Gastrocnemius medialis (tissue), 4 donors: Measurements from ENCODE around the gene IFNA1. TPM values are rescaled to one million over a fixed set of nuclear protein-coding genes. Genes with fewer than 3 reads are reported as not detected.
A peak's percentile ranks its signal among the peaks of the same experiment; 100 is the strongest.

ENCODE experiments used
- ATAC-seq, 2 donors: fragments of 150-250 bp; one replicate each; pipeline ENCODE4 v1.9.1; 2016
- DNase-seq, 2 donors: peaks; one replicate each; pipeline ENCODE4 v3.0.0-alpha.2; 2019
- H3K27ac ChIP-seq, 4 donors: fragments of 200-600 bp; sonication (generic); 1 replicate in 1 of 4; 2 replicates in 3 of 4; pipeline ENCODE4 v1.5.1; 2016 to 2018; ENCODE audit warnings: mild to moderate bottlenecking in 2 of 4, moderate library complexity in 1 of 4
- H3K27me3 ChIP-seq, 3 donors: fragments of 200-600 bp; sonication (generic) in 2 of 3; 1 replicate in 1 of 3; 2 replicates in 2 of 3; pipeline versions ENCODE4 v1.5.1 to v1.6.0; 2016 to 2019; ENCODE audit warnings: mild to moderate bottlenecking in 1 of 3, moderate library complexity in 1 of 3
- H3K36me3 ChIP-seq, 2 donors: fragments of 200-600 bp; sonication (generic) in 1 of 2; one replicate each; pipeline ENCODE4 v1.5.1; 2017 to 2018
- H3K4me1 ChIP-seq, 2 donors: fragments of 200-600 bp; sonication (generic) in 1 of 2; one replicate each; pipeline ENCODE4 v1.5.1; 2016 to 2017; ENCODE audit warnings: mild to moderate bottlenecking in 2 of 2
- H3K4me3 ChIP-seq, 4 donors: fragments of 200-600 bp; sonication (generic) in 3 of 4; 1 replicate in 1 of 4; 2 replicates in 3 of 4; pipeline ENCODE4 v1.5.1; 2016 to 2019; ENCODE audit warnings: mild to moderate bottlenecking in 2 of 4
- H3K9me3 ChIP-seq, 3 donors: fragments of 200-600 bp; sonication (generic) in 2 of 3; 1 replicate in 1 of 3; 2 replicates in 2 of 3; pipeline ENCODE4 v1.5.1; 2016 to 2019
- CTCF ChIP-seq, 5 experiments: fragments of 450-650 bp in 3 of 5; fragments of 200-600 bp in 2 of 5; sonication (generic) in 2 of 5; IDR thresholded peaks in 4 of 5; conservative IDR thresholded peaks in 1 of 5; 1 replicate in 4 of 5; 2 replicates in 1 of 5; pipeline ENCODE4 v1.5.1; 2016 to 2019; ENCODE audit warnings: antibody characterized with exemption in 5 of 5, mild to moderate bottlenecking in 3 of 5, moderate library complexity in 3 of 5
- POLR2A ChIP-seq, 2 donors: fragments of 450-650 bp; IDR thresholded peaks; one replicate each; pipeline ENCODE4 v1.6.1; 2017; ENCODE audit warnings: antibody characterized with exemption in 2 of 2, mild to moderate bottlenecking in 2 of 2, moderate library complexity in 2 of 2
- in situ Hi-C, 4 donors: fragments of 200-750 bp; cut with MboI; loops; one replicate each; pipeline versions ENCODE4 v1.15.0 to v1.8.0; 2017; ENCODE audit warnings: low sequenced_read_pairs in 4 of 4
- intact Hi-C: fragments of 100-400 bp; cut with DNase I; formaldehyde crosslinking; loops from one replicate; pipeline ENCODE4 v1.15.1; 2023; ENCODE audit warnings: low total_unique reads
- total RNA-seq, 4 donors: library from RNA; depleted of rRNA; stranded (reverse); fragments of >200 nt; gene quantifications; one replicate each; pipeline versions ENCODE4 v1.1.0 to v1.2.3, GENCODE V29; 2016

IFNA1 gene
- not detected for total RNA-seq

DNA sequence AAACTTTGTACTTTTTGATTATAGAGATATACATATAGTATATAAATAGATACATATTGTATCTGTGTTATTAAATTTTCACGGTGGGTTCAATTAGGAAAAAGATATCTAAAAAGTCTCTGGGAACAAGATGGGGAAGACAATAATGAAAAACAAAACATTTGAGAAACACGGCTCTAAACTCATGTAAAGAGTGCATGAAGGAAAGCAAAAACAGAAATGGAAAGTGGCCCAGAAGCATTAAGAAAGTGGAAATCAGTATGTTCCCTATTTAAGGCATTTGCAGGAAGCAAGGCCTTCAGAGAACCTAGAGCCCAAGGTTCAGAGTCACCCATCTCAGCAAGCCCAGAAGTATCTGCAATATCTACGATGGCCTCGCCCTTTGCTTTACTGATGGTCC is at the start of gene IFNA1:
Gene IFNA1 (plus strand): TSS at position 301 of the 400 bp plus-strand sequence. CDS start 69 bp downstream, at position 370.
- Histone ChIP-seq H3K4me3 (no peak within 1 kb of the TSS), H3K9me3 (no peaks in the 10 kb centered on the region), H3K4me1 (no peaks in the 10 kb centered on the region), H3K36me3 (no peaks in the 10 kb centered on the region), H3K27ac (no peak within 1 kb of the TSS), H3K27me3 (peaks cover 0 to 2% (median 0%) of the 10 kb centered on the region in 3 donors)
- no peak for TF ChIP-seq CTCF (IDR thresholded peaks at IDR 0.05 in 4 of 5, conservative IDR thresholded peaks at IDR 0.05 in 1 of 5)
- TF ChIP-seq POLR2A (IDR thresholded peaks at IDR 0.05), result no peak
- DNase-seq, result no peak
- no peak for ATAC-seq
- intact Hi-C loops, result no loop called here
- in situ Hi-C loops, result no loop called here

- Histone ChIP-seq H3K4me1 (no peaks in the 10 kb centered on the region), H3K4me3 (no peak overlapping the region), H3K27me3 (peaks cover 4 to 6% (median 5%) of the 10 kb centered on the region in 3 donors), H3K9me3 (no peaks in the 10 kb centered on the region), H3K36me3 (no peaks in the 10 kb centered on the region), H3K27ac (no peak overlapping the region)
- TF ChIP-seq CTCF (IDR thresholded peaks at IDR 0.05 in 4 of 5, conservative IDR thresholded peaks at IDR 0.05 in 1 of 5), result peak in 1 of 5 experiments; percentile 16
- TF ChIP-seq POLR2A (IDR thresholded peaks at IDR 0.05), result no peak
- intact Hi-C loops (no loop called here), in situ Hi-C loops (loop anchor here in 3 of 4 donors (5.0 to 10.0 kb wide), 3 partner anchors 65 to 70 kb away; no protein-coding TSS in a partner anchor)
- DNase-seq (no peak), ATAC-seq (no peak)
Observed at GRCh38 chr9:21392270-21392669, 48.0 kb upstream of the IFNA1 start.

DNA sequence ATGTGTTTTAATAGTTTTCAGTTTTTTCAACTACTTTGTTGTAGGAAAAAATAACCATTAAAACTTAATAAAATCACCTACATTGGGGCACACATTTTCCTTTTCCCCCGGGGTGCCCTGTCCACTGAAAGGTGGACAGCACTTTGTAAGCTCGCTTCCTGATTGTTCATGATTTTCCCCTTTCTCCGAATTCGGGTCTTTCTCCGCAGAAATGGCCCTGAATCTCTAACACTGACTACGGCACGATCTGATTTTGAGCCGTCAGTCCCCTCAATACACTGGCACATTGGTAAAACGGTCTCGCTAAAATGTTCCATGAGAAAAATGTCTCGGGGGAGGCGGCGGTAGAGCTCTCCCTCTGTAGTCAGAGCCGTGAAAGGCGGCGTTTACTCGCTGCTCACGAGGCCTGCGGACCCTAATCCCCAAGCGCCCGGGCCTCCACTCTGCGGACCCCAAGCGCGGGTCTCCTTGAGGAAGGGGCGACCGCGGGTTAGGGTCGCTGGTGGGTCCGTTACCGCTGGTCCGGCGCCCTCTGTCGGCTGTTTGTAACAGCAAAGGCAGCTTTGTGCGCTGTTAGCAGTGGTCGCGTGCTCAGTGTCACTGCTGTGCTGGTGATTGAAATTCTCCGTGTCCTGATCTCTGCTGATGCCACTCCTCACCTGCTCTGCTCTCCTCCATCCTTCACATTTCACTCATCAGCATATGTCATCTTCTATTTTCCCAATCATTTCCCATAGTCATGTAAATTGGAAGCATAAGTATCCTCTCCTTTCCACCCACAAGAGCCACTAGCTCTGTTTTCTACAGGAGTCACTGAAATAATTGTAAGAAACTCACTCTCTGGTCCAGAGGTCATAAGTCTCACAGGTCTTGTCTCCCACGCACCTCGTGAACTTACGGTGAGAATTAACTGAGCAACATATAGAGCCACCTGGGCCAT is 44.2 kb upstream of the IFNA1 start:
- H3K4me1 ChIP-seq, result no peaks in the 10 kb centered on the region
- ATAC-seq (peak; percentile 39 to 70), DNase-seq (no peak)
- in situ Hi-C loops (loop anchor here in 2 of 4 donors (5.0 to 10.0 kb wide), 2 partner anchors 69 to 71 kb away; no protein-coding TSS in a partner anchor), intact Hi-C loops (loop anchor here (1.0 kb wide), 1 partner anchor 70 kb away; no protein-coding TSS in a partner anchor)
- no peaks in the 10 kb centered on the region for H3K36me3 ChIP-seq
- H3K9me3 ChIP-seq, result no peaks in the 10 kb centered on the region
- peaks cover 4 to 7% (median 5%) of the 10 kb centered on the region in 3 donors for H3K27me3 ChIP-seq
- H3K4me3 ChIP-seq, result peak overlapping the region; percentile 53 to 86 (median 62)
- H3K27ac ChIP-seq, result no peak overlapping the region
- TF ChIP-seq CTCF (IDR thresholded peaks at IDR 0.05 in 4 of 5, conservative IDR thresholded peaks at IDR 0.05 in 1 of 5), result peak; percentile 54 to 82 (median 69)
- no peak for TF ChIP-seq POLR2A (IDR thresholded peaks at IDR 0.05)

GRCh38 chr9:21398955-21399489 is 41.2 kb upstream of the IFNA1 start:
- H3K4me1 ChIP-seq, result peaks cover 4 to 9% of the 10 kb centered on the region in 2 donors
- in situ Hi-C loops, result loop anchor here in 2 of 4 donors (5.0 to 10.0 kb wide), 2 partner anchors 72 to 74 kb away; no protein-coding TSS in a partner anchor

More at GRCh38 chr9:21398955-21399489, 41.2 kb upstream of the IFNA1 start:
- H3K36me3 ChIP-seq, result no peaks in the 10 kb centered on the region
- intact Hi-C loops, result no loop called here
- ATAC-seq, result no peak
- H3K9me3 ChIP-seq, result no peaks in the 10 kb centered on the region
- TF ChIP-seq CTCF (IDR thresholded peaks at IDR 0.05 in 4 of 5, conservative IDR thresholded peaks at IDR 0.05 in 1 of 5) (no peak), POLR2A (IDR thresholded peaks at IDR 0.05) (no peak)
- no peak for DNase-seq
- no peak overlapping the region for H3K27ac ChIP-seq
- H3K4me3 ChIP-seq, result no peak overlapping the region
- H3K27me3 ChIP-seq, result peaks cover 11 to 17% (median 16%) of the 10 kb centered on the region in 3 donors
